Chondrocyte (in vitro differentiated cells): ENCODE measurements around the gene PPFIBP2. TPM values are rescaled to one million over a fixed set of nuclear protein-coding genes. Genes with fewer than 3 reads are reported as not detected.

Experiments
- DNase-seq: peaks from one replicate; pipeline ENCODE4 v3.0.0; 2021; ENCODE audit warnings: mixed read lengths, low spot score
- H3K27ac Mint-ChIP-seq: one replicate; pipeline ENCODE4 v1.8.0; 2021; ENCODE audit warnings: mild to moderate bottlenecking, moderate library complexity, mixed read lengths; ENCODE audit not compliant: unreplicated experiment
- H3K27me3 Mint-ChIP-seq: 2 replicates; pipeline ENCODE4 v1.8.0; 2021; ENCODE audit warnings: low read depth, mixed read lengths
- H3K36me3 Mint-ChIP-seq: 2 replicates; pipeline ENCODE4 v1.8.0; 2021; ENCODE audit warnings: low read depth, mixed read lengths
- H3K4me1 Mint-ChIP-seq: 2 replicates; pipeline ENCODE4 v1.8.0; 2021; ENCODE audit warnings: low read depth, mild to moderate bottlenecking, mixed read lengths
- H3K4me3 Mint-ChIP-seq: one replicate; pipeline ENCODE4 v1.8.0; 2021; ENCODE audit warnings: mild to moderate bottlenecking, moderate library complexity, mixed read lengths; ENCODE audit not compliant: unreplicated experiment
- H3K9me3 Mint-ChIP-seq: 2 replicates; pipeline ENCODE4 v1.8.0; 2021; ENCODE audit warnings: low read depth, mixed read lengths
- CTCF ChIP-seq: fragments of 200-600 bp; sonication (generic); IDR thresholded peaks from 2 replicates; pipeline ENCODE4 v1.5.0; 2021; ENCODE audit warnings: antibody characterized with exemption, mild to moderate bottlenecking, moderate library complexity
- total RNA-seq: library from RNA; stranded (reverse); gene quantifications from 3 replicates; pipeline ENCODE4 v1.2.1, GENCODE V29; 2021

Gene PPFIBP2
- total RNA-seq, 1 donor from 2014 or later = 90.8 TPM

GRCh38 chr11:7677796-7678201 is 164.0 kb downstream of the PPFIBP2 start:
- Mint-ChIP-seq H3K4me1 (peaks cover 26% of the 10 kb centered on the region), H3K9me3 (peaks cover 3% of the 10 kb centered on the region), H3K4me3 (no peak overlapping the region), H3K27me3 (no peaks in the 10 kb centered on the region), H3K36me3 (no peaks in the 10 kb centered on the region), H3K27ac (no peak overlapping the region)
- DNase-seq = no peak
- TF ChIP-seq CTCF = no peak

GRCh38 chr11:7683571-7683970 is 169.8 kb downstream of the PPFIBP2 start:
- peaks cover 3% of the 10 kb centered on the region for H3K9me3 Mint-ChIP-seq
- no peak for DNase-seq
- no peaks in the 10 kb centered on the region for H3K36me3 Mint-ChIP-seq
- no peaks in the 10 kb centered on the region for H3K27me3 Mint-ChIP-seq
- no peak for TF ChIP-seq CTCF
- no peak overlapping the region for H3K4me3 Mint-ChIP-seq
- no peak overlapping the region for H3K27ac Mint-ChIP-seq
- peaks cover 5% of the 10 kb centered on the region for H3K4me1 Mint-ChIP-seq

- H3K27me3 Mint-ChIP-seq = no peaks in the 10 kb centered on the region
- TF ChIP-seq CTCF = no peak
- no peak overlapping the region for H3K27ac Mint-ChIP-seq
- H3K4me3 Mint-ChIP-seq = no peak overlapping the region
- DNase-seq = no peak
- no peaks in the 10 kb centered on the region for H3K9me3 Mint-ChIP-seq
- H3K36me3 Mint-ChIP-seq = no peaks in the 10 kb centered on the region
- peaks cover 7% of the 10 kb centered on the region for H3K4me1 Mint-ChIP-seq
Measured at GRCh38 chr11:7686761-7687160, 173.0 kb downstream of the PPFIBP2 start.

GRCh38 chr11:7687386-7687785 is 173.6 kb downstream of the PPFIBP2 start:
- peaks cover 14% of the 10 kb centered on the region for H3K4me1 Mint-ChIP-seq
- no peak overlapping the region for H3K4me3 Mint-ChIP-seq
- no peaks in the 10 kb centered on the region for H3K36me3 Mint-ChIP-seq
- H3K9me3 Mint-ChIP-seq = no peaks in the 10 kb centered on the region
- DNase-seq = no peak
- no peak for TF ChIP-seq CTCF
- no peaks in the 10 kb centered on the region for H3K27me3 Mint-ChIP-seq
- H3K27ac Mint-ChIP-seq = no peak overlapping the region

- DNase-seq = no peak
- peak; percentile 92 for TF ChIP-seq CTCF
- H3K27me3 Mint-ChIP-seq = no peaks in the 10 kb centered on the region
Measured at GRCh38 chr11:7688238-7688826, 174.5 kb downstream of the PPFIBP2 start.

More at GRCh38 chr11:7688238-7688826, 174.5 kb downstream of the PPFIBP2 start:
- Mint-ChIP-seq H3K27ac (no peak overlapping the region), H3K9me3 (no peaks in the 10 kb centered on the region), H3K36me3 (no peaks in the 10 kb centered on the region), H3K4me1 (peaks cover 15% of the 10 kb centered on the region), H3K4me3 (no peak overlapping the region)
